ENCODE measurements around the gene KCP. TPM values are rescaled to one million over a fixed set of nuclear protein-coding genes. Genes with fewer than 3 reads are reported as not detected.

Gene KCP
- total and polyA plus RNA-seq, 9 donors, result 0.05 to 1.8 (median 0.20) TPM; not detected in 4

- TF ChIP-seq POLR2A (IDR thresholded peaks at IDR 0.05) (no peak), EP300 (IDR thresholded peaks at IDR 0.05) (no peak), CTCF (IDR thresholded peaks at IDR 0.05) (no peak)
- intact Hi-C loops (cut with DNase I), result loop anchor here in 1 of 4 donors (10.0 kb wide), 1 partner anchor 261 kb away; no protein-coding TSS in a partner anchor
- WGBS, 3 donors, result 58 to 76% (median 64%) methylated on average over 3 of the region's 3 CpGs
These were observed 34.4 kb downstream of the KCP start for GRCh38 chr7:128876127-128876526.

GRCh38 chr7:128875523-128875948 is 35.0 kb downstream of the KCP start:
- intact Hi-C loops (cut with DNase I), result loop anchor here in 1 of 4 donors (10.0 kb wide), 1 partner anchor 261 kb away; no protein-coding TSS in a partner anchor
- peak in 1 of 5 donors; percentile 12 for DNase-seq
- Histone ChIP-seq H3K27ac (no peak overlapping the region), H3K4me3 (no peak overlapping the region), H3K27me3 (no peaks in the 10 kb centered on the region), H3K4me1 (ENCODE audit: insufficient read depth) (no peaks in the 10 kb centered on the region), H3K36me3 (no peaks in the 10 kb centered on the region), H3K9me3 (no peaks in the 10 kb centered on the region)
- 52 to 69% (median 62%) methylated on average over 8 of the region's 8 CpGs for WGBS, 3 donors
- TF ChIP-seq CTCF (IDR thresholded peaks at IDR 0.05) (no peak), POLR2A (IDR thresholded peaks at IDR 0.05) (no peak), EP300 (IDR thresholded peaks at IDR 0.05) (no peak)

More at GRCh38 chr7:128876127-128876526, 34.4 kb downstream of the KCP start:
- no peaks in the 10 kb centered on the region for H3K9me3 ChIP-seq
- no peak for DNase-seq
- H3K4me3 ChIP-seq, result no peak overlapping the region
- H3K36me3 ChIP-seq, result no peaks in the 10 kb centered on the region
- H3K4me1 ChIP-seq (ENCODE audit: insufficient read depth), result no peaks in the 10 kb centered on the region
- no peak overlapping the region for H3K27ac ChIP-seq
- no peaks in the 10 kb centered on the region for H3K27me3 ChIP-seq

GRCh38 chr7:128874140-128875031 is 36.1 kb downstream of the KCP start:
- TF ChIP-seq CTCF (IDR thresholded peaks at IDR 0.05), result no peak
- no peak for TF ChIP-seq POLR2A (IDR thresholded peaks at IDR 0.05)
- TF ChIP-seq EP300 (IDR thresholded peaks at IDR 0.05), result no peak

GRCh38 chr7:128873234-128873633 is 37.3 kb downstream of the KCP start:
- Histone ChIP-seq H3K27ac (no peak overlapping the region), H3K4me3 (no peak overlapping the region), H3K36me3 (no peaks in the 10 kb centered on the region), H3K27me3 (no peaks in the 10 kb centered on the region), H3K9me3 (no peaks in the 10 kb centered on the region), H3K4me1 (ENCODE audit: insufficient read depth) (peaks cover 4% of the 10 kb centered on the region)
- no peak for TF ChIP-seq CTCF (IDR thresholded peaks at IDR 0.05)
- no peak for TF ChIP-seq POLR2A (IDR thresholded peaks at IDR 0.05)
- no peak for TF ChIP-seq EP300 (IDR thresholded peaks at IDR 0.05)
- DNase-seq, result no peak
- WGBS, 3 donors, result 66 to 73% (median 71%) methylated on average over 9 of the region's 9 CpGs
- intact Hi-C loops (cut with DNase I), result loop anchor here in 1 of 4 donors (10.0 kb wide), 1 partner anchor 258 kb away; no protein-coding TSS in a partner anchor

More at GRCh38 chr7:128874140-128875031, 36.1 kb downstream of the KCP start:
- Histone ChIP-seq H3K4me1 (ENCODE audit: insufficient read depth) (peaks cover 4% of the 10 kb centered on the region), H3K36me3 (no peaks in the 10 kb centered on the region), H3K27ac (no peak overlapping the region), H3K9me3 (no peaks in the 10 kb centered on the region), H3K27me3 (no peaks in the 10 kb centered on the region), H3K4me3 (no peak overlapping the region)
- DNase-seq, result peak in 1 of 5 donors; percentile 14
- intact Hi-C loops (cut with DNase I), result loop anchor here in 1 of 4 donors (10.0 kb wide), 1 partner anchor 260 kb away; no protein-coding TSS in a partner anchor
- WGBS, 3 donors, result 75 to 83% (median 78%) methylated on average over 22 of the region's 22 CpGs

All from ovary (tissue), 9 donors.